RPMI8226 (cell line): Measurements from ENCODE around the gene FAAH.
A peak's percentile ranks its signal among the peaks of the same experiment; 100 is the strongest.

ENCODE experiments used
- DNase-seq: peaks from one replicate; pipeline ENCODE4 v3.0.0-alpha.2; 2015

Gene FAAH

DNA sequence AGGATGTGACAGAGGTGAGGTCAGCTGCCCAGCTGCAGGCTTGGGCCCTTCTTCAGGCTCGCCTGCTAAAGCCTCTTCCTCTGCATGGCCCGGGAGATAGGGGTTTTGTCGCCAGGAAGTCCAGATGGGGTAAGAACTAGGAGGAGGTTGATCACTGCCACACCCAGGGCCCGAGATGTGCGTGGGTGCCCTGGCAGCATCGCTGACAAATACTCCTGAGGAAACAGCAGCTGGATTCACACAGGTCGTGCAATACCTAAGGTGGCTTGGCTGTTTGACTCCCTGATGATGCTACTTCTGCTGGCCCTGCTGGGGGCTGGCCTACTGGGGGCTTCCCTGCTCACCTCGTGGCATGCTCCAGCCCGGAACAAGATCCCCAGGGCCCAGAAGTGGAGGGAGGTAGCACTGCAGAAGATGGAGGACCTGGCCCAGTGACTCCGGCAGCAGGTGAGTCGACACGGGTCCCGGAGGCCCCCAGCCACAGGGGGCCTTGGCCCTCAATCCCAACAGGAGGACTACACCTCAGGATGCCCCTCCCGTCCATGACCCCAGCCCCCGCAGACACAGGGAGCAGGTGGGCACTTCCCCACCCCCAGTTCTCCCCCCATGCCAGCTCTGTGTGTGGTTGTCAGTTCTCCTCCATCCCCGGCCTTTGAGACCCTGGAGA is 29.6 kb downstream of the FAAH start:
- no peak for DNase-seq

- DNase-seq: no peak
Measured at GRCh38 chr1:46424730-46425129, 30.6 kb downstream of the FAAH start.

GRCh38 chr1:46425726-46426125 is 31.6 kb downstream of the FAAH start:
- DNase-seq: peak; percentile 42

DNA sequence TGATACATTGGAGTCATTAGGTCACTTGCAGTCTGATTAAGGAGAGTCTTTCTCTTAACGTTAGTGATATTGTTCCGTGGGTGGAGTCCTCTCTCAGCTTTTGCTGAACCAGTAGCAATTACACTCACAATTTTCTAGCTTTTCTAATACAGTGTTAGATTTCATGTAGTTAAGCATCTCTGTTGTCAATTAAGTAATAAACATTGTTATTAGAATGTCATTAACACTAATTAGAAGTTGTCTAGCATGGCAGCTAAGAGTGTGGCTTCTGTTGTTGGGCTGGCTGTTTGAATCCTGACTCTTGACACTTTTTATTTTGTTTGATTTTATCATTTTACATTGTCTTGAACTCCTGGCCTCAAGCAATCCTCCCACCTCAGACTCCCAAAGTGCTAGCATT is 33.4 kb downstream of the FAAH start:
- DNase-seq: no peak

DNA sequence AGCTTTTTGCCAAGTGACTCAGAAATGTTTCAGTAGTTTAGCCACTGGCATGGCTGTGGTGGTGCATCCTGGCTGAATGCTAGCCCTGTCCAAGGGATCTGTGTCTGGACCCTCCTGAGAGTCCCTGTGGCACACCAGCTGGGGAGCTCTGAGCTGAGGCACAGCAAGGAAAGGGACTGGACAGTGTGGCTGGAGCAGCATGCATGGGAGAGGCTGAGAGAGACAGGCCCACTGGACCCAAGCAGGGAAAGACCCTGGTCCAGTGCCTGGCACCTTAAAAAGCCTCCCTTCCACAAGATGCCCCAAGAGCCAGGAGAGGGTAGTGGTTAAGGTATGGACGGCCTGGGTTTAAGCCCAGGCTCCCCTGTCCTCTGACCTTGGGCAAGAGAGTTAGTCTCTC is 35.3 kb downstream of the FAAH start:
- DNase-seq: no peak

DNA sequence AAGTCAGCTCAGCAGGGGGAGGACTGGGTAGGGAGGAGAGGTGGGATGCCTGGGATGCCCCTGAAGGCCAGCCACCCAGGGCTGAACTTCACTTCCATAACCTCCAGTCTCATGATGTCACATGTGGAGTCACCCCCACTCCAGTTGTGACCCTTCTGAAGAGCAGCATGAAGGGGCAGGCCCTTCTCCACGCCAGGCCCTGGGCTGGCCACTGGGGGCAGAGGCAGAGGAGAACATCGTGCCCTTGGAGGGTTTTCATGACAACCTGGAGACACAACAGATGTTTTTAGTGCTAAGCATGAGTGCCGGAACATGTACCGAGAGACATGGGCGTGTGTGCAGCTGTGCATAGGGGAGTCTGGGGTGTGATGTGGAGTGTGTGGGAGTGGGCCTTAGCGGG is 37.6 kb downstream of the FAAH start:
- no peak for DNase-seq

DNA sequence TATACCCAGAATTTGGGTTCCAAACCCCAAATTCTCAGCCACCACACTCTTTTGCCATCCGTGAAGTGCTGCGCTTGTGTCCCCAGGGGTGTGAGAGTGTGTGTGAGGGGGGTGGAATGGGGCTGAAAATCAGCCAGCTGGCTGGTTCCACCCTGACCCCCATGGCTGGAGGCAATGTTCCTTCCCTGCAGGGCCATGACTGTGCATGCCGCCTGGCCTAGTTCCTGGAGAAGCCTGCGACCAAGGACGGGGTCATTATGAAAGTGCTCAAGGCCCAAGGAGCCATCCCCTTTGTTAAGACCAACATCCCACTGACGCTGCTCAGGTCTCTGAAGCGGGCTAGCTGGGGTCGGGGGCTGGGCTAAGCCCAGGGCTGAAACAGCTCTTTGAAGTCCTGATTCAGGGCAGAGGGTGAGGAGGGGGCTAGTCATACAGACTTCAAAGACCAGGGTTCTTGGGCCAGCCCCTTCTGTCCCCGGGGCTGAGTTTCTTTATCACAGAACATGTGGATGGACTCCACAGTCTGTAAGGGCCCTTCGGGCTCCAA is 38.7 kb downstream of the FAAH start:
- no peak for DNase-seq

GRCh38 chr1:46434358-46434757 is 40.2 kb downstream of the FAAH start:
- no peak for DNase-seq

DNA sequence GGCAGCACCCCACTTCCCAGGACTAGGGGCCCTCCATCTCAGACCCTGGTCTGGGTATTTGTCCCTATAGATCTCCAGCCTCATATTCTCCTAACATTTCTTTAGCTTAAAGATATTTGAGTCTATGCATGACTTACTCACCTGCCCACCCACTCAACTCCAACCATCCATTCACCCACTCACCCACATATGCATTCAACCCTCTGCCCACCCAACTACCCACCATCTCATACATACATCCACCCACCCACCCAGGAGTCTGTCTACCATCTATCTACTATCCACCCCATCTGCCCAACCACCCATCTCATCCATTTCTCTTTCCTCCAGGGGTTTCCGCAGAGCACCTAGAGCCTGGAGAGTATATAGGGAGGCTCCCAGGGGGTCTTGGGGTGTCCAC is 42.7 kb downstream of the FAAH start:
- DNase-seq: no peak

DNA sequence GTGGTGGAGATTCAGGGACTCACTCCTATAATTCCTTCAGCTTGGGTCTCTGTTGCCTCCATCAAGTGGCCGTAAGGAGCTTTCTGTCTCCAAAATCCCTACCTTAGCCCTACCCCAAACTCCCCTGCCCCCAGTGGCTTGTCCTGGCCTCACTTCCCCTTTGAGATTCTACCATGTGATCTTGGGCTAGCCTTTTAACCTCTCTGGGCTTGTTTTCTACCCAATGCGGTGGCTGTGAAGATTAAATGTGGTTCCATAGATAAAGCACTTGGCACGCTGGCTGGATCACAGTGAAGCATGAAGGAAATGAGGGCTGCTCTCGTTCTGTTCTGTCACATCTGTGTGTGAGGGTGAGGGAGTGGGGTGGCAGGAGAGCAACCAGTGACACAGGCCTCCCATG is 43.6 kb downstream of the FAAH start:
- peak; percentile 33 for DNase-seq

- no peak for DNase-seq
Measured at GRCh38 chr1:46438346-46438745, 44.2 kb downstream of the FAAH start.

- no peak for DNase-seq
Measured at GRCh38 chr1:46440478-46440877, 46.4 kb downstream of the FAAH start.

- peak; percentile 90 for DNase-seq
Measured at GRCh38 chr1:46442317-46443161, 48.4 kb downstream of the FAAH start.

- DNase-seq: no peak
Measured at GRCh38 chr1:46444466-46444865, 50.3 kb downstream of the FAAH start.

GRCh38 chr1:46445773-46446256 is 51.7 kb downstream of the FAAH start:
- DNase-seq: peak; percentile 37

- DNase-seq: peak; percentile 88
Measured at GRCh38 chr1:46446646-46447498, 52.8 kb downstream of the FAAH start.

GRCh38 chr1:46447499-46448108 is 53.5 kb downstream of the FAAH start:
- no peak for DNase-seq

- no peak for DNase-seq
Measured at GRCh38 chr1:46448109-46448911, 54.2 kb downstream of the FAAH start.

- no peak for DNase-seq
Measured at GRCh38 chr1:46449223-46450159, 55.4 kb downstream of the FAAH start.

DNA sequence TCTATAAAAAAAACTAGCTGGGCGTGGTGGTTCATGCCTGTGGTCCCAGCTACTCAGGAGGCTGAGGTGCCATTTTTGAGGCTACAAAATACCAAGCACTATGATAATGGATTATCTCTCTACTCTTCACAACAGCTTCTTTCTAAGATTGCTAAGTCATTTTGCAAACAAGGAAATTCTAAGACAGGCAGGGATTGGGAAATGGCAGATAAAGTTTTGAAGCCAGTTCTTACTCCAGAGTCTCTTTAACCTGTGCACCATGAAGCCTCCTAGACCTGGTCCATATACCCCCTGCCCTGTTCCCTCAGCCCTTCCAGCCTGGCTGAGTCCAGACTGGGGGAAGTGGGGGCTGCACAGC is 56.0 kb downstream of the FAAH start:
- DNase-seq: no peak
